Ishikawa (cell line): Measurements from ENCODE around the gene PUS3.

ENCODE experiments used
- CEBPB ChIP-seq: IDR thresholded peaks from 2 replicates; pipeline ENCODE4 v1.6.1; 2012
- RAD21 ChIP-seq: IDR thresholded peaks from 2 replicates; pipeline ENCODE4 v1.6.1; 2012; ENCODE audit warnings: low read depth
- REST ChIP-seq: IDR thresholded peaks from 2 replicates; pipeline ENCODE4 v1.6.1; 2012; ENCODE audit warnings: low read depth, mild to moderate bottlenecking
- ZBTB7A ChIP-seq: IDR thresholded peaks from 2 replicates; pipeline ENCODE4 v1.6.1; 2012; ENCODE audit warnings: low read depth

GRCh38 chr11:125948278-125949051 lies 45.5 kb upstream of the PUS3 start:
- TF ChIP-seq REST = no peak
- no peak for TF ChIP-seq CEBPB
- TF ChIP-seq RAD21 = no peak
- no peak for TF ChIP-seq ZBTB7A
